SH-SY5Y (cell line): ENCODE measurements around the gene GNA15.

ENCODE experiments used
- GATA2 ChIP-seq: IDR thresholded peaks from 2 replicates; pipeline ENCODE4 v1.6.1; 2011; ENCODE audit warnings: mild to moderate bottlenecking, low read depth, low read length
- GATA3 ChIP-seq: IDR thresholded peaks from 2 replicates; pipeline ENCODE4 v1.6.1; 2011; ENCODE audit warnings: low read depth, mild to moderate bottlenecking, low read length, moderate library complexity

DNA sequence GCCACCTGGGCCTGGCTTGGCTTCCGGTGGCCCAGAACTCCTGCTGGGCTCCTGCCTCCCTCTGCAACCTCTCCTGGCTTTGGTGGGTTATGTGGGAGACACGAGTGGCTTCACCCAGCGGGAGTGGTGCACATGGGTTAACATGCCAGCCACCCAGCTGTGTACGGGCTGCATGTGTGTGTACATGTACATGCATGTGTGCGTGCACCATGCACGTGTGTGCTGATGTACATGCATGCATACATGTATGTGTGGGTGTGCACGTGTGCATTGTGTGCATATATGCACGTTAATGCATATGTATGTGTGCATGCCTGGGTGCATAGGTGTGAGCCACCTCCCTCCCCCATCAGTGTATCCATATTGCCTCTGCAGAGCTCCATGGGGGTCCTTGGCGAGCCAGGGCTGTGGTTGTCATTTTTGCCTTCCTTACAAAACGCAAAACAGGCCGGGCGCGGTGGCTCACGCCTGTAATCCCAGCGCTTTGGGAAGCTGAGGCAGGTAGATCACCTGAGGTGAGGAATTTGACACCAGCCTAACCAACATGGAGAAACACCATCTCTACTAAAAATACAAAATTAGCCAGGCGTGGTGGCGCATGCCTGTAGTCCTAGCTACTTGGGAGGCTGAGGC is 29.2 kb upstream of the GNA15 start:
- no peak for TF ChIP-seq GATA3
- TF ChIP-seq GATA2 = no peak
